ENCODE results near the gene SORBS1. TPM values are rescaled to one million over a fixed set of nuclear protein-coding genes. Genes with fewer than 3 reads are reported as not detected.
"Not testable (repeated sequence)": the region's sequence is repeated elsewhere in the genome, so short reads cannot be mapped to it uniquely, and the experiment has no call there.

SORBS1 gene
- total RNA-seq, 1 donor from 2014 or later = 703 TPM

GRCh38 chr10:95350830-95351228 lies 210.3 kb downstream of the SORBS1 start:
- ATAC-seq = peak; percentile 56
- DNase-seq = peak; percentile 55
- intact Hi-C loops (cut with micrococcal nuclease) = no loop called here

GRCh38 chr10:95350219-95350829 lies 210.8 kb downstream of the SORBS1 start:
- ATAC-seq (peak; percentile 56), DNase-seq (no peak)
- intact Hi-C loops (cut with micrococcal nuclease) = no loop called here

GRCh38 chr10:95347402-95347766 lies 213.8 kb downstream of the SORBS1 start:
- intact Hi-C loops (cut with micrococcal nuclease) = not testable (repeated sequence)

GRCh38 chr10:95346715-95347401 lies 214.3 kb downstream of the SORBS1 start:
- DNase-seq (no peak), ATAC-seq (no peak)
- intact Hi-C loops (cut with micrococcal nuclease) = no loop called here

More at GRCh38 chr10:95347402-95347766, 213.8 kb downstream of the SORBS1 start:
- not testable (repeated sequence) for DNase-seq, ATAC-seq

GRCh38 chr10:95343573-95343972 lies 217.6 kb downstream of the SORBS1 start:
- intact Hi-C loops (cut with micrococcal nuclease) = no loop called here
- peak; percentile 33 for ATAC-seq
- DNase-seq = no peak

- intact Hi-C loops (cut with micrococcal nuclease) = no loop called here
- no peak for ATAC-seq
- no peak for DNase-seq
Observed at GRCh38 chr10:95341716-95342130, 219.4 kb downstream of the SORBS1 start.

GRCh38 chr10:95339863-95340262 lies 221.3 kb downstream of the SORBS1 start:
- ATAC-seq (no peak), DNase-seq (no peak)
- intact Hi-C loops (cut with micrococcal nuclease) = no loop called here

GRCh38 chr10:95337423-95338160 lies 223.6 kb downstream of the SORBS1 start:
- no peak for ATAC-seq
- intact Hi-C loops (cut with micrococcal nuclease) = no loop called here

GRCh38 chr10:95336702-95337101 lies 224.5 kb downstream of the SORBS1 start:
- intact Hi-C loops (cut with micrococcal nuclease) = no loop called here
- no peak for ATAC-seq
- DNase-seq = no peak

More at GRCh38 chr10:95337423-95338160, 223.6 kb downstream of the SORBS1 start:
- DNase-seq = no peak

- intact Hi-C loops (cut with micrococcal nuclease) = no loop called here
- DNase-seq (no peak), ATAC-seq (peak; percentile 64)
Observed at GRCh38 chr10:95335933-95336699, 225.1 kb downstream of the SORBS1 start.

GRCh38 chr10:95334805-95335144 lies 226.4 kb downstream of the SORBS1 start:
- ATAC-seq (peak; percentile 4), DNase-seq (no peak)
- intact Hi-C loops (cut with micrococcal nuclease) = no loop called here

GRCh38 chr10:95333997-95334804 lies 227.0 kb downstream of the SORBS1 start:
- peak; percentile 79 for DNase-seq
- intact Hi-C loops (cut with micrococcal nuclease) = no loop called here
- peak; percentile 78 for ATAC-seq

- DNase-seq (no peak), ATAC-seq (no peak)
- intact Hi-C loops (cut with micrococcal nuclease) = no loop called here
Observed at GRCh38 chr10:95332666-95333249, 228.4 kb downstream of the SORBS1 start.

GRCh38 chr10:95331596-95332130 lies 229.5 kb downstream of the SORBS1 start:
- intact Hi-C loops (cut with micrococcal nuclease) = no loop called here
- ATAC-seq = no peak
- DNase-seq = no peak

- ATAC-seq = no peak
- DNase-seq = no peak
- intact Hi-C loops (cut with micrococcal nuclease) = no loop called here
Observed at GRCh38 chr10:95330966-95331453, 230.2 kb downstream of the SORBS1 start.

- DNase-seq (no peak), ATAC-seq (no peak)
- intact Hi-C loops (cut with micrococcal nuclease) = no loop called here
Observed at GRCh38 chr10:95329296-95329695, 231.9 kb downstream of the SORBS1 start.

GRCh38 chr10:95328013-95328412 lies 233.2 kb downstream of the SORBS1 start:
- ATAC-seq (no peak), DNase-seq (no peak)
- intact Hi-C loops (cut with micrococcal nuclease) = no loop called here

GRCh38 chr10:95327367-95327766 lies 233.8 kb downstream of the SORBS1 start:
- DNase-seq = peak; percentile 68
- intact Hi-C loops (cut with micrococcal nuclease) = no loop called here
- peak; percentile 55 for ATAC-seq

Data from left ventricle myocardium superior (tissue), 1 donor.